NCI-H1417 treated with DMSO at 0.1 percent for 48 hours (cell line): Measurements from ENCODE around the gene CLIC3.

Experiments used
- DNase-seq: peaks from one replicate; lab custom pipeline; 2025; lab: John Stamatoyannopoulos, UW

The CLIC3 gene

GRCh38 chr9:137000177-137000930 is 4.0 kb upstream of the CLIC3 start:
- DNase-seq: no peak

- no peak for DNase-seq
Measured at GRCh38 chr9:136997830-136998234, 1.5 kb upstream of the CLIC3 start.

- no peak for DNase-seq
Measured at GRCh38 chr9:136997371-136997770, 1.0 kb upstream of the CLIC3 start.

GRCh38 chr9:136995772-136996311 is 526 bp downstream of the CLIC3 start:
- DNase-seq: no peak

- no peak for DNase-seq
Measured at GRCh38 chr9:136995362-136995761, 1.0 kb downstream of the CLIC3 start.

GRCh38 chr9:136994888-136995230 is 1.5 kb downstream of the CLIC3 start:
- no peak for DNase-seq

- no peak for DNase-seq
Measured at GRCh38 chr9:136994180-136994887, 2.0 kb downstream of the CLIC3 start.

GRCh38 chr9:136992819-136993369 is 3.5 kb downstream of the CLIC3 start:
- no peak for DNase-seq

- DNase-seq: no peak
Measured at GRCh38 chr9:136991993-136992818, 4.2 kb downstream of the CLIC3 start, which contains the start of gene PAXX. Gene PAXX, plus strand, starts transcription at chr9:136992422. Its CDS starts 22 bp downstream, at chr9:136992444.

GRCh38 chr9:136990242-136990911 is 6.0 kb downstream of the CLIC3 start:
- no peak for DNase-seq

GRCh38 chr9:136988872-136989271 is 7.5 kb downstream of the CLIC3 start:
- DNase-seq: no peak

- no peak for DNase-seq
Measured at GRCh38 chr9:136985853-136986252, 10.5 kb downstream of the CLIC3 start.

- no peak for DNase-seq
Measured at GRCh38 chr9:136985027-136985602, 11.3 kb downstream of the CLIC3 start.

- no peak for DNase-seq
Measured at GRCh38 chr9:136984464-136985026, 11.8 kb downstream of the CLIC3 start.

GRCh38 chr9:136983656-136984314 is 12.6 kb downstream of the CLIC3 start:
- DNase-seq: no peak

- no peak for DNase-seq
Measured at GRCh38 chr9:136983167-136983566, 13.2 kb downstream of the CLIC3 start.

GRCh38 chr9:136982232-136983051 is 13.9 kb downstream of the CLIC3 start, which contains the start of gene LCNL1:
Gene LCNL1, plus strand, starts transcription at chr9:136982993. Its CDS starts 594 bp downstream, at chr9:136983587.
- DNase-seq: no peak

GRCh38 chr9:136981588-136982231 is 14.7 kb downstream of the CLIC3 start:
- no peak for DNase-seq
